IMR-90 (cell line): ENCODE measurements around the gene ATXN1. TPM values are rescaled to one million over a fixed set of nuclear protein-coding genes. Genes with fewer than 3 reads are reported as not detected.

Source experiments
- ATAC-seq: fragments of 200-7000 bp; cut with Tn5 transposase; 2 replicates; pipeline ENCODE4 v1.9.1; 2020; ENCODE audit warnings: low read depth, mild to moderate bottlenecking, moderate library complexity
- BruUV-seq: library from RNA; stranded (reverse); fragments of 400-500 nt; replicated peaks from 2 replicates; lab custom pipeline; 2021; lab: Mats Ljungman, UMichigan
- CTCF ChIA-PET: fragments of 300-600 bp; formaldehyde crosslinking; extraction: SDS; loops from one replicate; lab custom pipeline; 2021; ENCODE audit warnings: antibody characterized with exemption; lab: Yijun Ruan, JAX
- POLR2A ChIA-PET: fragments of 300-600 bp; sonication (Branson Sonifier 250); formaldehyde crosslinking; loops from one replicate; lab custom pipeline; 2022; ENCODE audit warnings: antibody characterized with exemption; ENCODE audit not compliant: unreplicated experiment; lab: Charles Lee
- DNase-seq: peaks from one replicate; pipeline ENCODE4 v3.0.0; 2013
- H2AFZ ChIP-seq: replicated peaks from 2 replicates; pipeline ENCODE3; 2013; ENCODE audit warnings: low read length, mild to moderate bottlenecking; ENCODE audit not compliant: poor library complexity
- H2AK5ac ChIP-seq: 2 replicates; pipeline ENCODE4 v1.6.1; 2013; ENCODE audit warnings: low read depth, low read length, inconsistent platforms
- H2AK9ac ChIP-seq: replicated peaks from 2 replicates; pipeline ENCODE3; 2013; ENCODE audit warnings: mild to moderate bottlenecking, low read depth, low read length, moderate library complexity; ENCODE audit not compliant: poor library complexity
- H2BK120ac ChIP-seq: 2 replicates; pipeline ENCODE4 v1.6.1; 2013; ENCODE audit warnings: low read depth, low read length, inconsistent platforms
- H2BK15ac ChIP-seq: 3 replicates; pipeline ENCODE4 v1.6.1; 2013; ENCODE audit warnings: low read depth, low read length, inconsistent platforms
- H2BK20ac ChIP-seq: 2 replicates; pipeline ENCODE4 v1.6.1; 2013; ENCODE audit warnings: low read depth, mild to moderate bottlenecking, inconsistent platforms, low read length, moderate library complexity
- H2BK5ac ChIP-seq: 2 replicates; pipeline ENCODE4 v1.6.1; 2013; ENCODE audit warnings: mild to moderate bottlenecking, low read depth, low read length, inconsistent platforms; ENCODE audit not compliant: poor library complexity, severe bottlenecking
- H3K14ac ChIP-seq: replicated peaks from 2 replicates; pipeline ENCODE4 v1.6.1; 2013; ENCODE audit warnings: low read depth, low read length, inconsistent platforms
- H3K18ac ChIP-seq: 2 replicates; pipeline ENCODE4 v1.6.1; 2013; ENCODE audit warnings: low read depth, low read length, control low read depth
- H3K23ac ChIP-seq: 2 replicates; pipeline ENCODE4 v1.6.1; 2013; ENCODE audit warnings: low read depth, low read length, inconsistent platforms
- H3K27ac ChIP-seq: 2 replicates; pipeline ENCODE4 v1.5.1; 2013; ENCODE audit warnings: mild to moderate bottlenecking, control low read depth, low read length; ENCODE audit not compliant: insufficient read depth
- H3K27me3 ChIP-seq: 2 replicates; pipeline ENCODE4 v1.6.1; 2013; ENCODE audit warnings: low read length; ENCODE audit not compliant: control insufficient read depth, insufficient read depth
- H3K36me3 ChIP-seq: 2 replicates; pipeline ENCODE4 v1.6.1; 2013; ENCODE audit warnings: low read length, mixed read lengths; ENCODE audit not compliant: control insufficient read depth, insufficient read depth
- H3K4ac ChIP-seq: 2 replicates; pipeline ENCODE4 v1.6.1; 2013; ENCODE audit warnings: low read depth, low read length, inconsistent platforms
- H3K4me1 ChIP-seq: 2 replicates; pipeline ENCODE4 v1.6.1; 2013; ENCODE audit warnings: low read length, mixed read lengths; ENCODE audit not compliant: control insufficient read depth, insufficient read depth
- H3K4me2 ChIP-seq: 2 replicates; pipeline ENCODE4 v1.6.1; 2013; ENCODE audit warnings: low read depth, mild to moderate bottlenecking, control low read depth, low read length, moderate library complexity
- H3K4me3 ChIP-seq: 2 replicates; pipeline ENCODE4 v1.5.1; 2013; ENCODE audit warnings: low read depth, mild to moderate bottlenecking, control low read depth, low read length, moderate library complexity; ENCODE audit not compliant: insufficient read depth
- H3K56ac ChIP-seq: 2 replicates; pipeline ENCODE4 v1.6.1; 2013; ENCODE audit warnings: low read length, inconsistent platforms; ENCODE audit not compliant: insufficient read depth; ENCODE audit errors: extremely low read depth
- H3K79me1 ChIP-seq, 2 experiments: 2 replicates each; pipeline ENCODE4 v1.6.1; 2013; ENCODE audit warnings: low read length in 2 of 2, inconsistent platforms in 1 of 2, low read depth in 1 of 2
- H3K9ac ChIP-seq: 2 replicates; pipeline ENCODE4 v1.6.1; 2013; ENCODE audit warnings: low read depth, low read length, control low read depth
- H3K9me1 ChIP-seq: 2 replicates; pipeline ENCODE4 v1.6.1; 2013; ENCODE audit warnings: low read length, inconsistent platforms; ENCODE audit not compliant: insufficient read depth
- H3K9me3 ChIP-seq: 2 replicates; pipeline ENCODE4 v1.6.1; 2013; ENCODE audit warnings: low read length; ENCODE audit not compliant: control insufficient read depth, insufficient read depth
- H4K20me1 ChIP-seq: 2 replicates; pipeline ENCODE4 v1.6.1; 2013; ENCODE audit warnings: low read length, inconsistent platforms; ENCODE audit not compliant: insufficient read depth
- H4K5ac ChIP-seq: 2 replicates; pipeline ENCODE4 v1.6.1; 2013; ENCODE audit warnings: mild to moderate bottlenecking, low read depth, low read length, control low read depth
- H4K8ac ChIP-seq, 2 experiments: 2 replicates each; pipeline ENCODE4 v1.6.1; 2013; ENCODE audit warnings: low read depth in 2 of 2, low read length in 2 of 2, control low read depth in 1 of 2, inconsistent platforms in 1 of 2
- H4K91ac ChIP-seq: 2 replicates; pipeline ENCODE4 v1.6.1; 2013; ENCODE audit warnings: low read depth, low read length, inconsistent platforms; ENCODE audit not compliant: insufficient read depth
- BHLHE40 ChIP-seq: fragments of 150-350 bp; IDR thresholded peaks from 2 replicates; pipeline ENCODE4 v1.6.1; 2016; ENCODE audit warnings: mild to moderate bottlenecking, low read depth, low read length
- CHD1 ChIP-seq: IDR thresholded peaks from 2 replicates; pipeline ENCODE4 v1.6.1; 2012; ENCODE audit warnings: low read depth, low read length, improper control_type of control experiment
- CTCF ChIP-seq: conservative IDR thresholded peaks from 2 replicates; pipeline ENCODE4 v1.5.1; 2012; ENCODE audit warnings: mild to moderate bottlenecking, low read depth, low read length, improper control_type of control experiment
- ELK1 ChIP-seq: fragments of 150-350 bp; IDR thresholded peaks from 2 replicates; pipeline ENCODE4 v1.6.1; 2016; ENCODE audit warnings: low read depth, mild to moderate bottlenecking, low read length, moderate library complexity, borderline replicate concordance
- MAFK ChIP-seq: IDR thresholded peaks from 2 replicates; pipeline ENCODE4 v1.6.1; 2012; ENCODE audit warnings: low read depth, low read length, improper control_type of control experiment
- MAZ ChIP-seq: IDR thresholded peaks from 2 replicates; pipeline ENCODE4 v1.6.1; 2012; ENCODE audit warnings: low read depth, mild to moderate bottlenecking, low read length, improper control_type of control experiment, moderate library complexity, borderline replicate concordance
- MXI1 ChIP-seq: IDR thresholded peaks from 2 replicates; pipeline ENCODE4 v1.6.1; 2012; ENCODE audit warnings: low read depth, mild to moderate bottlenecking, low read length, moderate library complexity, borderline replicate concordance
- NFE2L2 ChIP-seq: fragments of 150-350 bp; IDR thresholded peaks from 2 replicates; pipeline ENCODE4 v1.6.1; 2016; ENCODE audit warnings: low read depth, mild to moderate bottlenecking, low read length
- POLR2A ChIP-seq: IDR thresholded peaks from 2 replicates; pipeline ENCODE4 v1.6.1; 2012; ENCODE audit warnings: mild to moderate bottlenecking, low read depth, low read length
- RAD21 ChIP-seq: IDR thresholded peaks from 2 replicates; pipeline ENCODE4 v1.6.1; 2012; ENCODE audit warnings: low read length, improper control_type of control experiment
- USF2 ChIP-seq: fragments of 150-350 bp; IDR thresholded peaks from 2 replicates; pipeline ENCODE4 v1.6.1; 2017; ENCODE audit warnings: mild to moderate bottlenecking, antibody characterized with exemption, low read length, low read depth
- WGBS, 2 experiments: methylation state at CpG; one replicate each; pipeline versions ENCODE4 v1.1.5 to v1.1.7; 2013; ENCODE audit warnings: missing lambda C conversion rate in 2 of 2; ENCODE audit not compliant: insufficient read length in 1 of 2; ENCODE audit errors: extremely low coverage in 2 of 2; 5-methylcytosine and 5-hydroxymethylcytosine counted together
- dilution Hi-C: fragments of 300-500 bp; cut with HindIII; formaldehyde crosslinking; loops from one replicate; pipeline ENCODE4 v1.14.3; 2018; ENCODE audit warnings: low sequenced_read_pairs; ENCODE audit not compliant: unreplicated experiment
- in situ Hi-C: fragments of 300-500 bp; cut with MboI; formaldehyde crosslinking; loops from 3 replicates; pipeline ENCODE4 v1.14.3; 2019; ENCODE audit warnings: low sequenced_read_pairs, inconsistent platforms, mixed read lengths
- intact Hi-C: fragments of 100-400 bp; cut with micrococcal nuclease; formaldehyde crosslinking; loops from 2 replicates; pipeline ENCODE4 v1.10.0; 2022
- polyA plus RNA-seq, 3 experiments: library from polyadenylated mRNA; depleted of rRNA; stranded (reverse); fragments of >200 nt; gene quantifications; 2 replicates each; pipeline ENCODE4 v1.2.3, GENCODE V29; 2012; ENCODE audit warnings: low replicate concordance in 1 of 3
- total RNA-seq: library from RNA; depleted of rRNA; stranded (reverse); fragments of >200 nt; gene quantifications from 2 replicates; pipeline ENCODE4 v1.2.3, GENCODE V29; 2012

ATXN1 gene
- total and polyA plus RNA-seq, 2 of the 4 experiments (the other 2 are of a cell fraction), result 7.3 to 11.1 TPM

- H3K27ac ChIP-seq, result no peak overlapping the region
- H3K9me1 ChIP-seq, result 0 out of 2 replicates have a peak, but pooled peaks cover 4% of the 10 kb centered on the region
- 0 out of 2 replicates have a peak, but pooled peaks cover 1% of the 10 kb centered on the region for H3K4me1 ChIP-seq
- no peak overlapping the region for H3K18ac ChIP-seq
- TF ChIP-seq RAD21, result no peak
- TF ChIP-seq CHD1, result no peak
- TF ChIP-seq NFE2L2, result no peak
- TF ChIP-seq POLR2A, result no peak
- TF ChIP-seq MAZ, result no peak
- TF ChIP-seq CTCF, result no peak
- TF ChIP-seq MXI1, result no peak
- no peak for TF ChIP-seq USF2
- TF ChIP-seq BHLHE40, result no peak
- TF ChIP-seq MAFK, result no peak
- TF ChIP-seq ELK1, result no peak
- no peak overlapping the region for H4K8ac ChIP-seq
- no peaks in the 10 kb centered on the region for H4K20me1 ChIP-seq
- dilution Hi-C loops, result no loop called here
- 0 out of 2 replicates have a peak overlapping the region, but pooled peaks have one; percentile 24 for H2AK5ac ChIP-seq
- no peak overlapping the region for H2BK120ac ChIP-seq
- no peaks in the 10 kb centered on the region for H3K79me1 ChIP-seq
- intact Hi-C loops, result no loop called here
- H3K4me2 ChIP-seq, result no peak overlapping the region
- H3K14ac ChIP-seq, result no peak overlapping the region
- H3K56ac ChIP-seq, result no peak overlapping the region
- DNase-seq, result no peak
- in situ Hi-C loops, result no loop called here
- no peak overlapping the region for H3K9ac ChIP-seq
- WGBS, 2 experiments, result 79% methylated on average over 4 of the region's 8 CpGs; no CpG with 5 or more reads in 1 of the 2 experiments
- no peak overlapping the region for H2BK20ac ChIP-seq
- no peak overlapping the region; the same call in 2 of the 3 replicates for H2BK15ac ChIP-seq
- no peak for ATAC-seq
- no peaks in the 10 kb centered on the region for H3K9me3 ChIP-seq
- no TSS peak for BruUV-seq
- no peak overlapping the region for H3K23ac ChIP-seq
- H3K4me3 ChIP-seq, result no peak overlapping the region
- no peak overlapping the region for H3K4ac ChIP-seq
- H2AFZ ChIP-seq, result peak overlapping the region; percentile 42
- H2AK9ac ChIP-seq, result no peak overlapping the region
- H4K91ac ChIP-seq, result no peak overlapping the region
- ChIA-PET CTCF (interaction anchor here (1.7 kb wide), 1 partner anchor 11 kb away, joined by 5 read pairs; no protein-coding TSS in a partner anchor), POLR2A (no interaction called here)
- no peak overlapping the region for H2BK5ac ChIP-seq
- H3K27me3 ChIP-seq, result no peaks in the 10 kb centered on the region
- H3K36me3 ChIP-seq, result no peaks in the 10 kb centered on the region
- no peak overlapping the region for H4K5ac ChIP-seq
These were observed 20.3 kb upstream of the ATXN1 start for GRCh38 chr6:16781348-16782169.
